ENCODE measurements around the gene ITGBL1. TPM values are rescaled to one million over a fixed set of nuclear protein-coding genes. Genes with fewer than 3 reads are reported as not detected.
A peak's percentile ranks its signal among the peaks of the same experiment; 100 is the strongest.

The ITGBL1 gene
- total and polyA plus RNA-seq, 2 of the 4 experiments (the other 2 are of a cell fraction) = 22.2 to 24.2 TPM

DNA sequence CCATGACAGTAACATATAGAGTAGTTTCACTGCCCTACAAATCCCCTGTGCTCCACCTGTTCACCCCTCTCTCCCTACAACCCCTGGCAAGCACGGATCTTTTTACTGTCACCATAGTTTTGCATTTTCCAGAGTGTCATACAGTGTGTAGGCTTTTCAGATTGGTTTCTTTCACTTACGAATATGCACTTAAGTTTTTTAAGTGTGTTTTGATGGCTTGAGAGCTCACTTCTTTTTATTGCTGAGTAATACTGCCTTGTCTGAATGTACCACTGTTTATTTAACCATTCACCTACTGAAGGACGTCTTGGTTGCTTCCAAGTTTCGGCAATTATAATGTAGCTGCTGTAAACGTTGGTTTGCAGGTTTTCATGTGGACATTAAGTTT is 175.1 kb downstream of the ITGBL1 start:
- WGBS, 2 experiments (ENCODE audit: extremely low coverage in 2 of 2, insufficient read length in 1 of 2) = no CpG with 5 or more reads among the region's 5 CpGs

More for the DNA sequence above, 175.1 kb downstream of the ITGBL1 start:
- Histone ChIP-seq H4K8ac (ENCODE audit: low read depth in 2 of 2, low read length in 2 of 2) (peak overlapping the region in 1 of 2 experiments; percentile 80; a peak in 2 of 4 replicates), H4K5ac (ENCODE audit: low read depth, low read length) (peak overlapping the region; percentile 92; the same call in 1 of the 2 replicates), H3K23ac (ENCODE audit: low read depth, low read length) (no peak overlapping the region), H3K36me3 (ENCODE audit: control insufficient read depth, insufficient read depth, low read length) (no peaks in the 10 kb centered on the region), H2AK9ac (replicated peaks; ENCODE audit: low read depth, low read length, poor library complexity) (no peak overlapping the region), H3K9me1 (ENCODE audit: insufficient read depth, low read length) (0 out of 2 replicates have a peak, but pooled peaks cover 3% of the 10 kb centered on the region), H3K14ac (replicated peaks; ENCODE audit: low read depth, low read length) (0 out of 2 replicates have a peak overlapping the region, but pooled peaks have one; percentile 56), H2BK20ac (ENCODE audit: low read depth, low read length) (no peak overlapping the region), H3K18ac (ENCODE audit: low read depth, low read length) (peak overlapping the region; percentile 82; the same call in 1 of the 2 replicates), H2AK5ac (ENCODE audit: low read depth, low read length) (no peak overlapping the region), H3K79me1 (ENCODE audit: low read depth in 1 of 2, low read length in 2 of 2) (no peaks in the 10 kb centered on the region), H4K20me1 (ENCODE audit: insufficient read depth, low read length) (no peaks in the 10 kb centered on the region), H3K27ac (ENCODE audit: insufficient read depth, low read length) (no peak overlapping the region), H2BK120ac (ENCODE audit: low read depth, low read length) (0 out of 2 replicates have a peak overlapping the region, but pooled peaks have one; percentile 48), H2AFZ (replicated peaks; ENCODE audit: low read length, poor library complexity) (peak overlapping the region; percentile 71), H2BK15ac (ENCODE audit: low read depth, low read length) (no peak overlapping the region), H3K4ac (ENCODE audit: low read depth, low read length) (no peak overlapping the region), H3K27me3 (ENCODE audit: control insufficient read depth, insufficient read depth, low read length) (no peaks in the 10 kb centered on the region), H3K9ac (ENCODE audit: low read depth, low read length) (no peak overlapping the region), H2BK5ac (ENCODE audit: low read depth, low read length, poor library complexity, severe bottlenecking) (peak overlapping the region; percentile 30), H3K4me3 (ENCODE audit: insufficient read depth, low read depth, low read length) (peak overlapping the region; percentile 27; the same call in 1 of the 2 replicates), H3K56ac (ENCODE audit: extremely low read depth, insufficient read depth, low read length) (no peak overlapping the region), H3K4me1 (ENCODE audit: control insufficient read depth, insufficient read depth, low read length) (peaks cover 4% of the 10 kb centered on the region; the same call in 1 of the 2 replicates), H3K4me2 (ENCODE audit: low read depth, low read length) (peak overlapping the region; percentile 99), H4K91ac (ENCODE audit: insufficient read depth, low read depth, low read length) (no peak overlapping the region), H3K9me3 (ENCODE audit: control insufficient read depth, insufficient read depth, low read length) (no peaks in the 10 kb centered on the region)
- ChIA-PET CTCF (interaction anchor here (1.4 kb wide), 1 partner anchor 16 kb away, joined by 3 read pairs; no protein-coding TSS in a partner anchor), POLR2A (ENCODE audit: unreplicated experiment) (no interaction called here)
- no TSS peak for BruUV-seq (replicated peaks)
- DNase-seq (peak; percentile 18), ATAC-seq (ENCODE audit: low read depth) (peak; percentile 22)
- no peak for TF ChIP-seq CHD1 (IDR thresholded peaks at IDR 0.05; ENCODE audit: low read depth, low read length)
- no peak for TF ChIP-seq FOS (IDR thresholded peaks at IDR 0.05; ENCODE audit: low read depth, low read length)
- TF ChIP-seq NFE2L2 (IDR thresholded peaks at IDR 0.05; ENCODE audit: low read depth, low read length) = 0 out of 2 replicates have a peak, but pooled peaks have one; percentile 15
- TF ChIP-seq CEBPB (IDR thresholded peaks at IDR 0.05; ENCODE audit: low read depth, low read length) = no peak
- TF ChIP-seq, protein P1, sequence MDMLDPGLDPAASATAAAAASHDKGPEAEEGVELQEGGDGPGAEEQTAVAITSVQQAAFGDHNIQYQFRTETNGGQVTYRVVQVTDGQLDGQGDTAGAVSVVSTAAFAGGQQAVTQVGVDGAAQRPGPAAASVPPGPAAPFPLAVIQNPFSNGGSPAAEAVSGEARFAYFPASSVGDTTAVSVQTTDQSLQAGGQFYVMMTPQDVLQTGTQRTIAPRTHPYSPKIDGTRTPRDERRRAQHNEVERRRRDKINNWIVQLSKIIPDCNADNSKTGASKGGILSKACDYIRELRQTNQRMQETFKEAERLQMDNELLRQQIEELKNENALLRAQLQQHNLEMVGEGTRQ (IDR thresholded peaks at IDR 0.05; ENCODE audit: low read depth, low read length) = no peak
- no peak for TF ChIP-seq RAD21 (IDR thresholded peaks at IDR 0.05; ENCODE audit: low read length)
- TF ChIP-seq CTCF (conservative IDR thresholded peaks at IDR 0.05; ENCODE audit: low read depth, low read length) = no peak
- in situ Hi-C loops (cut with MboI; ENCODE audit: low sequenced_read_pairs) = no loop called here
- dilution Hi-C loops (cut with HindIII; ENCODE audit: low sequenced_read_pairs, unreplicated experiment) = no loop called here
- intact Hi-C loops (cut with micrococcal nuclease) = no loop called here

All from IMR-90 (cell line).